Left lobe of liver (tissue), 2 donors: ENCODE data around the gene PLEKHM3. TPM values are rescaled to one million over a fixed set of nuclear protein-coding genes. Genes with fewer than 3 reads are reported as not detected.
"Not testable (repeated sequence)": the region's sequence is repeated elsewhere in the genome, so short reads cannot be mapped to it uniquely, and the experiment has no call there.

Source experiments
- ATAC-seq: fragments of 200-7000 bp; cut with Tn5 transposase; one replicate; pipeline ENCODE4 v1.9.1; 2020; ENCODE audit warnings: mild to moderate bottlenecking, moderate library complexity
- DNase-seq: peaks from one replicate; pipeline ENCODE4 v3.0.0-alpha.2; 2020; ENCODE audit warnings: low spot score
- total RNA-seq: library from RNA; stranded (reverse); gene quantifications from one replicate; pipeline ENCODE4 v1.2.1, GENCODE V29; 2021
- donor health status: DM: no; HTN: no; CAD: no; lungs with moderate emphysema.
- donor health status: DM: no; HTN: yes; CAD: no.

PLEKHM3 gene
- total RNA-seq, 1 donor from 2014 or later, result 8.5 TPM

GRCh38 chr2:208037564-208038487 is 12.5 kb upstream of the PLEKHM3 start:
- DNase-seq (no peak), ATAC-seq (no peak)

DNA sequence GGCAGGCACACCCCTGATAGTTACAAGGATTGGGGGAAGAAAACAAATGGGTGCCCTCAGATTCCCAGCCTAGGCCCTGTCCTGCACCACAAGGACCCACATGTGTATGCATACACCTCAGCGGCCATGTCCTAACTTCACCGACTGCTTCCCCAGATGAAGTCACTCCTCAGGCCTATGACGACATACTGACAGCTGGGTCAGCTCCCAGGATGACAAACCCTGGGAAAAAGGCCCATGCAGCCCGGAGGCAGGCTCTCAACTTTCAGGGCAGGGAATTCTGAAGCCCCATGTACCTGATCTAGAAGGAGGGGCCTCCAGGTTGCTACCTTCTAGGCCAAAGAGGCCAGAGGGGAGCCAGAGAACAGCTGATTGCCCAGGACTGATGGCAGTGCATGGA is 11.0 kb upstream of the PLEKHM3 start:
- no peak for DNase-seq
- no peak for ATAC-seq

GRCh38 chr2:208034503-208035140 is 9.3 kb upstream of the PLEKHM3 start:
- DNase-seq (no peak), ATAC-seq (no peak)

GRCh38 chr2:208033701-208034502 is 8.6 kb upstream of the PLEKHM3 start:
- ATAC-seq (peak; percentile 99), DNase-seq (peak; percentile 68)

DNA sequence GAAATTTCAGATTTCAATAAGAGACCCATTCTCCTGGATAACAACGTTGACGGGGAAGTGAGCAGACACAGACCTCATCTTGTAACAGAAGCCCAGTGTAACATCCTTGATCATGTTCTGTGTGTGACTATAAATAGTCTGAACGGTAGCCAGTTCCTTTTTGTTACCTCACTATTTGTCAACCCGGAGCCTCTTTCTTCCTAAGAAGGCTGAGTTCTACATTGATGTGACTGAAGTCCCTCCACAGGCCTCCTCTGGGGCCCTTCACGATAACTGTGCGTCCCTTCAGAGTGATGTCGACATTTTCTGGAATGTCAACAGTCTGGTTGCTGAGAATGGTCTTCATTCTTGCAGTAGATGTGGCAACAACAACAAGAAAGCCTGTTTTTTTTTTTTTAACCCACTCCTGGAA is 6.3 kb upstream of the PLEKHM3 start:
- DNase-seq (no peak), ATAC-seq (no peak)

DNA sequence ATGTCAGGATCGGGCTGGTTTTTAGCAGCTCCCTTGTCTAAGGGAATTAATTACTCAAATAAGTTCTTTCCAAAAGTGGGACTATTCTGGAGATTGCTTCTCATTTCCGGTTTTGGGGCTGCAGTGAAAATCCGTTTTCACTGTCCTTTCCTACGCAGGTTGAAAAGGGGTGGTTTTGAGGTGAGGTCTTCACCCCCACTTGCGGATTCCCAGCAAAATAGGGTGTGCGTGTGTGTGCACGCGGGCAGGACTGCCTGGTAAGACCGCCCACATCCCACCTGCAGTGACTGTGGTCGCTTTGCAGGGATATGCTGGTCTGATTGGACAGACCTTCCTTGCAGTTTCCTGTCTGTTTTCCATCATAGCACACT is 472 bp upstream of the PLEKHM3 start:
- ATAC-seq, result no peak
- no peak for DNase-seq

GRCh38 chr2:208024091-208024490 is 1.2 kb downstream of the PLEKHM3 start:
- ATAC-seq (no peak), DNase-seq (no peak)

- DNase-seq (no peak), ATAC-seq (no peak)
These were observed 5.1 kb downstream of the PLEKHM3 start for GRCh38 chr2:208020253-208020652.

DNA sequence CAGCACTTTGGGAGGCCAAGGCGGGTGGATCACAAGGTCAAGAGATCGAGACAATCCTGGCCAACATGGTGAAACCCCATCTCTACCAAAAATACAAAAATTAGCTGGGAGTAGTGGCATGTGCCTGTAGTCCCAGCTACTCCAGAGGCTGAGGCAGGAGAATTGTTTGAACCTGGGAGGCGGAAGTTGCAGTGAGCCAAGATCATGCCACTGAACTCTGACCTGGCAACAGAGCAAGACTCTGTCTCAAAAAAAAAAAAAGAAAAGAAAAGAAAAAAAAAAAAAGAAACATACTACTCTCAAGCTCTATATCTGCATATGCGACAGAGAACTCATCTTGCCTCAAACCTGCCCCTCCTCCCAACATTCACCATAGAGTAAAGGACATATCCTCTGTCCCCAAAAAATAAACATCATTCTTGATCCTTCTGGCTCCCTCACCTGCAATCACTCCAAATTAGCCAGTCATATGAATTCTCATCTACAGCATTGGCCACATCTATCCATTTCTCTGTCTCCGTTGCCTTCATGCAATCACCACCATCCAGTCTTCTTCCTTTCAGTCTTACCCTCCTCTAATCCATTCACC is 7.1 kb downstream of the PLEKHM3 start:
- ATAC-seq, result peak; percentile 55
- DNase-seq, result not testable (repeated sequence)

DNA sequence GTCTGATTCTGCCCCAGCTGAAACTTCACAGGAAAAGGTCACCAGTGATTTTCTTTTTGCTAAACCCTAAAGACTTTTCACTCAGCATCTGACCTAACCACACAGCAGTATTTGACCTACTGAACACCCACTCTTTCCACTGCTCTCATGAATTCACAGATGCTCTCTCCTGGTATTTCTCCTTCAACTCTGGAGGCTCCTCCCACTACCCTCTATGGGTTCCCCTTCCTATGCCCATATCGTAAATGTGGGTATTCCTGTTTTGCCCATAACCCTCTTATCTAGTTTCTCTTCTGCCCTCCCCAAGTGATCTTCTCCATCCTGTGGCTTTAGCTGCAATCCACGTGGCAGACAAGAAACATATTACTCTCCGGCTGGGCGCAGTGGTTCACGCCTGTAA is 7.6 kb downstream of the PLEKHM3 start:
- DNase-seq (no peak), ATAC-seq (no peak)

- ATAC-seq (peak; percentile 54), DNase-seq (no peak)
These were observed 9.9 kb downstream of the PLEKHM3 start for GRCh38 chr2:208015475-208015874.

DNA sequence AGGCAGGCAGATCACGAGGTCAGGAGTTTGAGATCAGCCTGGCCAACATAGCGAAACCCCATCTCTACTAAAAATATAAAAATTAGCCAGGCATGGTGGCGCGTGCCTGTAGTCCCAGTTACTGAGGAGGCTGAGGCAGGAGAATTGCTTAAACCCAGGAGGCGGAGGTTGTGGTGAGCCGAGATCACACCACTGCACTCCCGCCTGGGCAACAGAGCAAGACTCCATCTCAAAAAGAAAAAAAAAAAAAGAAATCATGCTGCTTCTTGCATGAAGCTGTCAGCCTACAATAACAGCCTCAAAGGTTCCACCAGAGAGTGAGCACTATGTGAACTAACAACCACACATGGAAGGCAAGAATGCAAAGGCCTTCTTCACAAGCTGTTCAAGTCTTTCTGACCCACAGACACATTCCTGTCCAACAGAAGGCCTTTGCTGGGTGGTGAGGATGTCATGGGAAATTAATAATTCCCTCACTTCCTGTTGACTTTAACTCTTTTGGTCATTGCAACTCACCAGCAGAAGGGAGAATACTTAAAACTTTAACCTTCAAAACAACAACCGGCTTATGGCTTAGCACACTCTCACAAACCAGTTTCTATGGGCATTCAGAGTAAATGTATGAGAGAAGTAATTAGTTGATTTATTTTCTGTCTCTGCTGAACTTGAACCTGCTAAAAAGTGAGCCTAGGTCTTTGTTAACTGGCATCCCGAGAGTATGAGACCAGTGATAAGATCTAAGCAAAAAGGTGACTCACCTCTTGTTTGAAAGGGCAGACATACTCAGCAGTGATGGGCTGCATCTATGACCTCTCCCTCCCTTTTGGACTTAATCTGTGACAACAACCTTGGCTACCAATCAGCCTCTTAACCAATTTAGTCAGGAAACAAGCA is 11.8 kb downstream of the PLEKHM3 start:
- ATAC-seq (peak; percentile 65), DNase-seq (no peak)

- ATAC-seq (no peak), DNase-seq (no peak)
These were observed 12.9 kb downstream of the PLEKHM3 start for GRCh38 chr2:208012449-208012848.

DNA sequence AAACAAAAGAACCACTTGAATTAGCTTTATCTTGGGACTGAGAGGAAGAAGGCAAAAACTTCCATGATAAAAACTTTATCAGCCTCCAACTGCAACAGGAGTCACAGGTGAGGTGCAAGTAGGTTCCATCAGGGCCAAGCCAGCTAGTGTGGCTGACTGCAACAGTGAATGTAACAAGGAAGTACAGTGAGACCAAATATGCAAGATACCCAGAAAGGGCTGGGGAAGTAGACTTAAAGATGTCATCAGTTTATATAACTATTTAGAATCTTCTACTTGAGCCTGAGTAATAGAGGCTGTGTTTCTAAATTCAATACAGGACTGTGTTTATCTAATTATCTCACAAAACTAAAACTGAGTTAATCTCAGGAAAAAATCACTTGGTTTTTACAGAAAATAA is 14.8 kb downstream of the PLEKHM3 start:
- no peak for ATAC-seq

GRCh38 chr2:208006833-208007232 is 18.5 kb downstream of the PLEKHM3 start:
- no peak for ATAC-seq

More for the DNA sequence above, 14.8 kb downstream of the PLEKHM3 start:
- no peak for DNase-seq

GRCh38 chr2:208006337-208006736 is 19.0 kb downstream of the PLEKHM3 start:
- no peak for DNase-seq
- ATAC-seq, result no peak

More at GRCh38 chr2:208006833-208007232, 18.5 kb downstream of the PLEKHM3 start:
- DNase-seq, result no peak

- ATAC-seq (no peak), DNase-seq (no peak)
These were observed 23.4 kb downstream of the PLEKHM3 start for GRCh38 chr2:208001924-208002323.

DNA sequence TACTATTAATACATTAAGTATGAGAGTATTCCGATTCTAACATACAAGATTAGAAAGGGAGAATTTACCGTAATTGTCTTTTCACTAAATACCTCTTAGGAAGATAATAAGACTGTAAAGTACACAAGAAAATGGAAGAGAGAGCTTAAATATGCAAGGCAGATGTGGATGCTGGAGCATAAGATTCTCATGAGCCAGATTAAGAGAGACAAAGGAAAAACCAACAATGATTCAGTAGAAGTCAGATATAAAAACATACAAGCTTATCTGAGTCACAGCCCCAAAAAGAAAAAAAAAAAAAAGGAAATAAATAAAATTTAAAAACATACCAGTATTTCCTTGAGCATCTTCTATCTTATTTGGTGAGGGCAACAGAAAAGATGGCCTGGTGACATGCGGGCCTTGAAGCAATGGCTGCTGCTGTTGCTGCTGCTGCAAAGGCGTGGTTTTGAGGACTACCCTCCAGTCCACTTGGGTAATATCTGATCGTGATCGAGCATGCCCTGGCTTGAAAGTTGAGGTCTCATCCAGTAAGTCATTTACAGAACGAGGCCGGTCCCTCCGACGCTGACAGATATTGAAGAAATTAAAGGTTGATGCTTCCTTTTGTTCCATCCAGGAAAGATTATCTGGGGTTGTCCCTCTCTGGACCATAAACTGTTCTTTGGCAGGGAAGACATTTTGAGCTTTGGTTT is 24.5 kb downstream of the PLEKHM3 start:
- ATAC-seq (no peak), DNase-seq (no peak)

DNA sequence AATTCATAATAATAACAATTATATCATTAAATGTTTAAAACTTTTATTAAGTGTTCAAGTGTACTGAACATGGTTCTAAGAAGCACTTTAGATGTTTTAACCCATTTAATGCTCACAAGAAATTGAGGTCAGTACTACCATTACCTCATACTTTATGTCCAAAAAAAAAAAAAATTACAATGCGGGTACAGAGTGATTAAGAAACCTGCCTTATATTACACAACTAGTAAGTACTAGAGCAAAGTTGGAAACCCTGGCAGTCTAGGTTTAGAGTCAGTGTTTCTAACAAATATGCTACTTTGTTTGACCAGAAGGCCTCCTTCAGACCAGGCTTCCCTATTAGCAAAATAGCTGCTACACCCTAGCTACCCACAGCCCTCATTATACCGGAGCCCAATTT is 28.5 kb downstream of the PLEKHM3 start:
- ATAC-seq, result peak; percentile 67
- DNase-seq, result no peak
